Suprapubic skin (tissue), 4 donors: ENCODE data around the gene ABHD1. TPM values are rescaled to one million over a fixed set of nuclear protein-coding genes. Genes with fewer than 3 reads are reported as not detected.
"Not testable (repeated sequence)": the region's sequence is repeated elsewhere in the genome, so short reads cannot be mapped to it uniquely, and the experiment has no call there.

Experiments used
- DNase-seq, 2 donors: peaks; one replicate each; pipeline ENCODE4 v3.0.0-alpha.2; 2019; ENCODE audit warnings: low spot score in 2 of 2
- H3K27ac ChIP-seq: fragments of 200-600 bp; sonication (generic); one replicate; pipeline ENCODE4 v1.5.1; 2019
- H3K27me3 ChIP-seq: fragments of 200-600 bp; sonication (generic); one replicate; pipeline ENCODE4 v1.5.1; 2019
- H3K36me3 ChIP-seq: fragments of 200-600 bp; sonication (generic); one replicate; pipeline ENCODE4 v1.5.1; 2019
- H3K4me1 ChIP-seq: fragments of 200-600 bp; sonication (generic); one replicate; pipeline ENCODE4 v1.5.1; 2019
- H3K4me3 ChIP-seq: fragments of 200-600 bp; sonication (generic); one replicate; pipeline ENCODE4 v1.5.1; 2019; ENCODE audit warnings: mild to moderate bottlenecking
- H3K9me3 ChIP-seq: fragments of 200-600 bp; sonication (generic); one replicate; pipeline ENCODE4 v1.5.1; 2019
- EP300 ChIP-seq: sonication (generic); formaldehyde crosslinking; IDR thresholded peaks from one replicate; pipeline ENCODE4 v1.6.1; 2017; ENCODE audit warnings: antibody characterized with exemption
- POLR2A ChIP-seq, 2 donors: fragments of 450-650 bp; IDR thresholded peaks; one replicate each; pipeline ENCODE4 v1.6.1; 2017; ENCODE audit warnings: antibody characterized with exemption in 2 of 2, mild to moderate bottlenecking in 2 of 2, moderate library complexity in 2 of 2
- POLR2AphosphoS5 ChIP-seq, 3 donors: sonication (generic); formaldehyde crosslinking; IDR thresholded peaks; one replicate each; pipeline ENCODE4 v1.6.1; 2017; ENCODE audit warnings: antibody characterized with exemption in 3 of 3
- WGBS: methylation state at CpG from one replicate; pipeline ENCODE4 v1.1.5; 2018; 5-methylcytosine and 5-hydroxymethylcytosine counted together
- total RNA-seq, 4 donors: library from RNA; depleted of rRNA; stranded (reverse); fragments of >200 nt; gene quantifications; one replicate each; pipeline ENCODE4 v1.1.0, GENCODE V29; 2016
- TF ChIP-seq, protein P1 (sequence below), 2 donors: fragments of 200-600 bp in 1 of 2; fragments of 450-650 bp in 1 of 2; sonication (generic) in 1 of 2; IDR thresholded peaks; one replicate each; pipeline ENCODE4 v1.5.1; 2016 to 2019; ENCODE audit warnings: antibody characterized with exemption in 2 of 2, mild to moderate bottlenecking in 1 of 2, moderate library complexity in 1 of 2

ABHD1 gene
- total RNA-seq, 4 donors from 2014 or later = not detected

DNA sequence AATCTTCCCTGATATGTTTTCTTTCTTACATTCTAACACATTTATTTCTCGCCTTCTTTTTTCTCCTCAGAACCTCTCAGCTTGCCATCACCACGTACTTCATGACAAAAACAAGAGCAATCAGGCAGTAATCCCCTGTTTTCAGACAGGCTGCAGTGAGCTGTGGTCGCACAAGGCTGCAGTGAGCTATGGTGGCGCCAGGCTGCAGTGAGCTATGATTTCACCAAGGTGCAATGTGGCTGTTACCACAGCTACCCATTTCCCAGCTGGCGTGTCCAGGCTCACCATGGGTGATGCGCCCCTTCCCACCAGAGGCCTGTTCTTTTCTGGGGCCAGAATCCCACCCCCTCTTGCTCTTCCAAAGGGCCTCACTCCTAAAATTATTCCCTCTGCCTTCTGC lies 51.0 kb downstream of the ABHD1 start:
- Histone ChIP-seq H3K4me1 (peaks cover 3% of the 10 kb centered on the region), H3K9me3 (no peaks in the 10 kb centered on the region), H3K27me3 (peaks cover 21% of the 10 kb centered on the region), H3K36me3 (no peaks in the 10 kb centered on the region), H3K4me3 (no peak overlapping the region), H3K27ac (no peak overlapping the region)
- DNase-seq = peak in 1 of 2 donors; percentile 18
- TF ChIP-seq POLR2AphosphoS5 (IDR thresholded peaks at IDR 0.05) = no peak
- no peak for TF ChIP-seq EP300
- TF ChIP-seq, protein P1, sequence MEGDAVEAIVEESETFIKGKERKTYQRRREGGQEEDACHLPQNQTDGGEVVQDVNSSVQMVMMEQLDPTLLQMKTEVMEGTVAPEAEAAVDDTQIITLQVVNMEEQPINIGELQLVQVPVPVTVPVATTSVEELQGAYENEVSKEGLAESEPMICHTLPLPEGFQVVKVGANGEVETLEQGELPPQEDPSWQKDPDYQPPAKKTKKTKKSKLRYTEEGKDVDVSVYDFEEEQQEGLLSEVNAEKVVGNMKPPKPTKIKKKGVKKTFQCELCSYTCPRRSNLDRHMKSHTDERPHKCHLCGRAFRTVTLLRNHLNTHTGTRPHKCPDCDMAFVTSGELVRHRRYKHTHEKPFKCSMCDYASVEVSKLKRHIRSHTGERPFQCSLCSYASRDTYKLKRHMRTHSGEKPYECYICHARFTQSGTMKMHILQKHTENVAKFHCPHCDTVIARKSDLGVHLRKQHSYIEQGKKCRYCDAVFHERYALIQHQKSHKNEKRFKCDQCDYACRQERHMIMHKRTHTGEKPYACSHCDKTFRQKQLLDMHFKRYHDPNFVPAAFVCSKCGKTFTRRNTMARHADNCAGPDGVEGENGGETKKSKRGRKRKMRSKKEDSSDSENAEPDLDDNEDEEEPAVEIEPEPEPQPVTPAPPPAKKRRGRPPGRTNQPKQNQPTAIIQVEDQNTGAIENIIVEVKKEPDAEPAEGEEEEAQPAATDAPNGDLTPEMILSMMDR (IDR thresholded peaks at IDR 0.05) = no peak
- TF ChIP-seq POLR2A (IDR thresholded peaks at IDR 0.05) = no peak
- 64% methylated on average over 6 of the region's 6 CpGs for WGBS

DNA sequence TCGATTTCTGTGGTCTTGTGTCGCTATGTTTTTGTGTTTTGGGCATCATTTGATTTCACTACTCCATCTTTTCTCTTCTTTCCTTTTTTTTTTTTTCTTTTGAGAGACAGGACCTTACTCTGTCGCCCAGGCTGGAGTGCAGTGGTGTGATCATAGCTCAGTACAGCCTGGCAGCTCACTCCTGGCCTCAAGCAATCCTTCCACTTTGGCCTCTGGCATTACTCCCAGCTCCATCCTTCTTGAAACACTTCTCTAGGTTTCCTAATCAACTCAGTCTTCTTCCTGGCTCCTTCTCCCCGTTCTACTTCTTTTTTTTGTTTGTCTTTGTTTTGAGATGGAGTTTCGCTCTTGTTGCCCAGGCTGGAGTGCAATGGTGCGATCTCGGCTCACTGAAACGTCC lies 51.7 kb downstream of the ABHD1 start:
- 66% methylated on average over 8 of the region's 8 CpGs for WGBS
- TF ChIP-seq EP300 = no peak
- TF ChIP-seq POLR2AphosphoS5 (IDR thresholded peaks at IDR 0.05) = no peak
- TF ChIP-seq, protein P1 (IDR thresholded peaks at IDR 0.05) = no peak
- TF ChIP-seq POLR2A (IDR thresholded peaks at IDR 0.05) = no peak
- Histone ChIP-seq H3K9me3 (no peaks in the 10 kb centered on the region), H3K4me1 (peaks cover 6% of the 10 kb centered on the region), H3K27me3 (peaks cover 21% of the 10 kb centered on the region), H3K36me3 (no peaks in the 10 kb centered on the region), H3K4me3 (no peak overlapping the region), H3K27ac (no peak overlapping the region)
- peak in 1 of 2 donors; percentile 56 for DNase-seq

DNA sequence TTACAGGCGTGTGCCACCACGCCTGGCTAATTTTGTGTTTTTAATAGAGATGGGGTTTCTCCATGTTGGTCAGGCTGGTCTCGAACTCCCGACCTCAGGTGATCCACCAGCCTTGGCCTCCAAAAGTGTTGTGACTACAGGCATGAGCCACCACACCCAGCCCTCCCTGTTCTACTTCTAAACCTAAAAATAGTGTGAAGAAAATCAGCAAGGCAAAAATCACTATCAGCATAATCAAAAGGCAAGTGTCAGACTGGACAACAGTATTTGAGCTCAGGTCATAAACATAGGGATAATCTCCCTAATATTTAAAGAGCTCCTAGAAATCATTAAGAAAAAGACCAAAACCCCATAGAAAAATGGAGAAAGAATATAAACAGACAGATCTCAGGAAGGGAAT lies 52.2 kb downstream of the ABHD1 start:
- not testable (repeated sequence) for H3K4me1 ChIP-seq, H3K27ac ChIP-seq, H3K36me3 ChIP-seq, H3K9me3 ChIP-seq, H3K4me3 ChIP-seq
- DNase-seq = peak in 1 of 2 donors; percentile 10
- 97% methylated on average over 4 of the region's 4 CpGs for WGBS
- peaks cover 21% of the 10 kb centered on the region for H3K27me3 ChIP-seq

DNA sequence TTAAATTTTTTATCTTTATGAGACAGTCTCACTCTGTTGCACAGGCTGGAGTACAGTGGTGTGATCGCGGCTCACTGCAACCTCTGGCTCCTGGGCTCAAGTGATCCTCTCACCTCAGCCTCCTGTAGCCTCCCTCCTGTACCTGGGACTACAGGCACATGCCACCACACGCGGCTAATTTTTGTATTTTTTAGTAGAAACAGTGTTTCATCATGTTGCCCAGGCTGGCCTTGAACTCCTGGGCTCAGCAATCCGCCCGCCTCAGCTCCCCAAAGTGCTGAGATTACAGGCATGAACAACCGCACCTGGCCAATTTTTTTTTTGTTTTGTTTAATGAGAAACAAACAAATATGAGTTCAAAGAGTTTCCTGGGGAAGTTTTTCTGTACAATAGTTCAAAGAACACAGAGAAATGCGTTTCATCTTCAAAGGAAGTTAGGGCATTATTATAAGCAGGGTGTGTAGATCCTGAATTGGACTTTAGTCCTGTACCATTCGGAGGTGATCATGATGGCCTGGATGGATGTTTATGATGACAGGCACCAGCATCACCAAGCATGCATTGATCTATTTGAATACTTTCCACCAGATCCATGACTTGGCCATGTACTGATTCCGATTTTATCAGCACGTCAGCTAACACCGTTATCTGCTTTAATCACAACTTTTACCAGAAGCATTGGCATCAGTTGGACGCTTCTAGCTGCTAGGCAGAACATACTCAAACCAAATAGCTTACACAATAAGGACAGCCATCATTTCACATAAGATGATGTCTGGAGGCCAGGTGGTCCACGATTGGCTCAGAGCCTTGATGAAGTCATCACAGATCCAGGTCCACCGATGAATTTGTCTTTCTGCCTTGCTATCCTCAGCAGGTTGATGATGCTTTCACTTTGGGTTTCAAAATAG lies 54.1 kb downstream of the ABHD1 start:
- DNase-seq = peak in 1 of 2 donors; percentile 34
- no peaks in the 10 kb centered on the region for H3K9me3 ChIP-seq
- no peak overlapping the region for H3K4me3 ChIP-seq
- H3K36me3 ChIP-seq = no peaks in the 10 kb centered on the region
- H3K4me1 ChIP-seq = peaks cover 7% of the 10 kb centered on the region
- no peak overlapping the region for H3K27ac ChIP-seq
- no peak for TF ChIP-seq POLR2A (IDR thresholded peaks at IDR 0.05)
- TF ChIP-seq POLR2AphosphoS5 (IDR thresholded peaks at IDR 0.05) = no peak
- TF ChIP-seq, protein P1 (IDR thresholded peaks at IDR 0.05) = no peak
- TF ChIP-seq EP300 = no peak
- H3K27me3 ChIP-seq = peaks cover 18% of the 10 kb centered on the region
- WGBS = 75% methylated on average over 15 of the region's 15 CpGs

DNA sequence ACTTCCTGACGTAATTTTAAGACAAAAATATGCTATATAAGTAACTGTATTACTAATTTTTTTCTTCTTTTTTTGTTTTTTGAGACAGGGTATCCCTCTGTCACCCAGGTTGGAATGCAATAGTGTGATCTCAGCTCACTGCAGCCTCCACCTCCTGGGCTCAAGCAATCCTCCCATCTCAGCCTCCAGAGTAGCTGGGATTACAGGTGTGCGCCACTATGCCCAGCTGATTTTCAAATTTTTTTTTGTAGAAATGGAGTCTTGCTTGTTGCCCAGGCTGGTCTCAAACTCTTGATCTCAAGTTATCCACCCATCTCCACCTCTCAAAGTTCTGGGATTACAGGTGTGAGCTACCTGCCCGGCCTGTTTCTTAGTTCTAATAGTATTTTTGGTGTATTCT lies 54.9 kb downstream of the ABHD1 start:
- H3K4me3 ChIP-seq = no peak overlapping the region
- DNase-seq = peak in 1 of 2 donors; percentile 7
- H3K4me1 ChIP-seq = peaks cover 13% of the 10 kb centered on the region
- H3K36me3 ChIP-seq = no peaks in the 10 kb centered on the region
- no peak overlapping the region for H3K27ac ChIP-seq
- 90% methylated on average over 3 of the region's 3 CpGs for WGBS
- H3K27me3 ChIP-seq = peaks cover 11% of the 10 kb centered on the region
- TF ChIP-seq POLR2AphosphoS5 (IDR thresholded peaks at IDR 0.05) = no peak
- TF ChIP-seq EP300 = no peak
- TF ChIP-seq POLR2A (IDR thresholded peaks at IDR 0.05) = no peak
- TF ChIP-seq, protein P1 (IDR thresholded peaks at IDR 0.05) = no peak
- no peaks in the 10 kb centered on the region for H3K9me3 ChIP-seq
